Measurements from ENCODE around the gene RNASEH2A.

DNA sequence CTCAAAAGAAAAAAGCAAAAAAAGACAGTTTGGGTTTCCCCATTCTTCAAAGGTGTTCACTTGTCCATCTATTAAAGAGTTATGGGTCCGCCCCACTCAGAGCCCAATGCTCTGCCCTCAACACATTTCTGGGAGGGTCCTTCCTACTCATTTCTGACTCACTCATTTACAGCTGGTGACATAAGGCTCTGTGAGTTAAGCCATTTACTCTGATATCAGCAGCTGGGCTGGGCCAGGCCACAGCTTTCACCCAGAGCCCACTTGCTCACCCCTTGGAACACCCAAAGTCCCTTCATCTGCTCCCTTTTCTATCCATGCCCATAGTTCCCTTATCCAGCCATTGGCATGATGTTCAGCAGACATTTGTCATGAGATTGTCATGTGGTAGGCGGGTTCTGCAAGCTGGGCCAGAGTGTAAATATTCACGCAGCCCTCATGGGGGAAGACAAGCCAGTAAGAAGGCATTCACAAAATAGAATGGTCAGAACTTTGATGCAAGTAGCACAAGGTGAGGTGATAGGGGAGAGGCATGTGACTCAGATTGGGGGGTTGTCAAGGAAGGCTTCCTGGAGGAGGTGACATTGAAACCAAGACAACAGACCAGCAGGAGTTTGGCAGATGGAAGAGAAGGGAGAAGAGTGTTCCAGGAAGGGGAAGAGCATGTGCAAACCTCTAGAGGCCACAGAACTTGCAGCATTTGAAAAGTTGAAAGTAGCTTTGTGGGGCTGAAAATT is 37.8 kb downstream of the RNASEH2A start:
- TF ChIP-seq, protein P1, sequence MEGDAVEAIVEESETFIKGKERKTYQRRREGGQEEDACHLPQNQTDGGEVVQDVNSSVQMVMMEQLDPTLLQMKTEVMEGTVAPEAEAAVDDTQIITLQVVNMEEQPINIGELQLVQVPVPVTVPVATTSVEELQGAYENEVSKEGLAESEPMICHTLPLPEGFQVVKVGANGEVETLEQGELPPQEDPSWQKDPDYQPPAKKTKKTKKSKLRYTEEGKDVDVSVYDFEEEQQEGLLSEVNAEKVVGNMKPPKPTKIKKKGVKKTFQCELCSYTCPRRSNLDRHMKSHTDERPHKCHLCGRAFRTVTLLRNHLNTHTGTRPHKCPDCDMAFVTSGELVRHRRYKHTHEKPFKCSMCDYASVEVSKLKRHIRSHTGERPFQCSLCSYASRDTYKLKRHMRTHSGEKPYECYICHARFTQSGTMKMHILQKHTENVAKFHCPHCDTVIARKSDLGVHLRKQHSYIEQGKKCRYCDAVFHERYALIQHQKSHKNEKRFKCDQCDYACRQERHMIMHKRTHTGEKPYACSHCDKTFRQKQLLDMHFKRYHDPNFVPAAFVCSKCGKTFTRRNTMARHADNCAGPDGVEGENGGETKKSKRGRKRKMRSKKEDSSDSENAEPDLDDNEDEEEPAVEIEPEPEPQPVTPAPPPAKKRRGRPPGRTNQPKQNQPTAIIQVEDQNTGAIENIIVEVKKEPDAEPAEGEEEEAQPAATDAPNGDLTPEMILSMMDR (IDR thresholded peaks at IDR 0.05), result no peak
- TF ChIP-seq POLR2AphosphoS5 (IDR thresholded peaks at IDR 0.05) (no peak), EP300 (IDR thresholded peaks at IDR 0.05; ENCODE audit: low read depth) (no peak)
